KOPT-K1 (cell line): ENCODE data around the gene MS4A10.
"Not testable (repeated sequence)": the region's sequence is repeated elsewhere in the genome, so short reads cannot be mapped to it uniquely, and the experiment has no call there.

ENCODE experiments used
- H3K27ac ChIP-seq: fragments of 200-600 bp; sonication (generic); 2 replicates; pipeline ENCODE4 v1.5.1; 2016; ENCODE audit warnings: antibody characterized with exemption, mild to moderate bottlenecking, low read depth, low read length; ENCODE audit not compliant: poor library complexity, severe bottlenecking
- H3K36me3 ChIP-seq: fragments of 200-600 bp; sonication (generic); 2 replicates; pipeline ENCODE4 v1.5.1; 2017; ENCODE audit warnings: antibody characterized with exemption, mild to moderate bottlenecking, low read length, moderate library complexity; ENCODE audit not compliant: insufficient read depth
- H3K9me3 ChIP-seq: fragments of 200-600 bp; sonication (generic); 2 replicates; pipeline ENCODE4 v1.5.1; 2017; ENCODE audit warnings: antibody characterized with exemption, low read length, mild to moderate bottlenecking; ENCODE audit not compliant: insufficient read depth, poor library complexity, severe bottlenecking

MS4A10 gene

GRCh38 chr11:60759438-60760225, 25.5 kb upstream of the MS4A10 start:
- H3K36me3 ChIP-seq, H3K27ac ChIP-seq, H3K9me3 ChIP-seq: not testable (repeated sequence)

- Histone ChIP-seq H3K9me3 (no peaks in the 10 kb centered on the region), H3K27ac (no peak overlapping the region), H3K36me3 (no peaks in the 10 kb centered on the region)
Observed at GRCh38 chr11:60761436-60762190, 23.5 kb upstream of the MS4A10 start.

GRCh38 chr11:60762851-60763691, 22.1 kb upstream of the MS4A10 start:
- no peaks in the 10 kb centered on the region for H3K36me3 ChIP-seq
- H3K9me3 ChIP-seq = no peaks in the 10 kb centered on the region
- no peak overlapping the region for H3K27ac ChIP-seq

- Histone ChIP-seq H3K9me3 (no peaks in the 10 kb centered on the region), H3K36me3 (no peaks in the 10 kb centered on the region), H3K27ac (no peak overlapping the region)
Observed at GRCh38 chr11:60763692-60764369, 21.3 kb upstream of the MS4A10 start.

- Histone ChIP-seq H3K9me3 (no peaks in the 10 kb centered on the region), H3K36me3 (no peaks in the 10 kb centered on the region), H3K27ac (no peak overlapping the region)
Observed at GRCh38 chr11:60764879-60765278, 20.3 kb upstream of the MS4A10 start.

- Histone ChIP-seq H3K27ac (no peak overlapping the region), H3K9me3 (no peaks in the 10 kb centered on the region), H3K36me3 (no peaks in the 10 kb centered on the region)
Observed at GRCh38 chr11:60765355-60765754, 19.8 kb upstream of the MS4A10 start.

GRCh38 chr11:60766547-60766946, 18.6 kb upstream of the MS4A10 start:
- H3K27ac ChIP-seq = no peak overlapping the region
- no peaks in the 10 kb centered on the region for H3K36me3 ChIP-seq
- no peaks in the 10 kb centered on the region for H3K9me3 ChIP-seq

- Histone ChIP-seq H3K36me3 (no peaks in the 10 kb centered on the region), H3K9me3 (no peaks in the 10 kb centered on the region), H3K27ac (no peak overlapping the region)
Observed at GRCh38 chr11:60767388-60767811, 17.7 kb upstream of the MS4A10 start.

- H3K9me3 ChIP-seq = no peaks in the 10 kb centered on the region
- no peaks in the 10 kb centered on the region for H3K36me3 ChIP-seq
- no peak overlapping the region for H3K27ac ChIP-seq
Observed at GRCh38 chr11:60768202-60768601, 16.9 kb upstream of the MS4A10 start.

- Histone ChIP-seq H3K36me3 (no peaks in the 10 kb centered on the region), H3K27ac (no peak overlapping the region), H3K9me3 (no peaks in the 10 kb centered on the region)
Observed at GRCh38 chr11:60769273-60769672, 15.9 kb upstream of the MS4A10 start.

- Histone ChIP-seq H3K27ac (no peak overlapping the region), H3K9me3 (no peaks in the 10 kb centered on the region), H3K36me3 (no peaks in the 10 kb centered on the region)
Observed at GRCh38 chr11:60769811-60770210, 15.3 kb upstream of the MS4A10 start.

GRCh38 chr11:60771146-60771545, 14.0 kb upstream of the MS4A10 start:
- no peaks in the 10 kb centered on the region for H3K36me3 ChIP-seq
- H3K27ac ChIP-seq = no peak overlapping the region

GRCh38 chr11:60771879-60772525, 13.1 kb upstream of the MS4A10 start:
- no peaks in the 10 kb centered on the region for H3K9me3 ChIP-seq
- no peak overlapping the region for H3K27ac ChIP-seq
- no peaks in the 10 kb centered on the region for H3K36me3 ChIP-seq

More at GRCh38 chr11:60771146-60771545, 14.0 kb upstream of the MS4A10 start:
- no peaks in the 10 kb centered on the region for H3K9me3 ChIP-seq

- H3K27ac ChIP-seq = no peak overlapping the region
Observed at GRCh38 chr11:60772666-60773065, 12.5 kb upstream of the MS4A10 start.

More at GRCh38 chr11:60772666-60773065, 12.5 kb upstream of the MS4A10 start:
- H3K9me3 ChIP-seq = no peaks in the 10 kb centered on the region
- no peaks in the 10 kb centered on the region for H3K36me3 ChIP-seq
